DOHH2 (cell line): ENCODE results near the gene HIPK2.

Experiments
- EZH2phosphoT487 ChIP-seq: fragments of 200-600 bp; sonication (generic); IDR thresholded peaks from 2 replicates; pipeline ENCODE4 v1.6.1; 2017; ENCODE audit warnings: borderline replicate concordance, mild to moderate bottlenecking, antibody characterized with exemption, low read length, moderate library complexity, mixed read lengths
- TF ChIP-seq, protein P1 (sequence below): fragments of 200-600 bp; sonication (generic); IDR thresholded peaks from one replicate; pipeline ENCODE4 v1.5.1; 2014; ENCODE audit warnings: antibody characterized with exemption, mild to moderate bottlenecking, low read depth, low read length; ENCODE audit not compliant: poor library complexity, severe bottlenecking

DNA sequence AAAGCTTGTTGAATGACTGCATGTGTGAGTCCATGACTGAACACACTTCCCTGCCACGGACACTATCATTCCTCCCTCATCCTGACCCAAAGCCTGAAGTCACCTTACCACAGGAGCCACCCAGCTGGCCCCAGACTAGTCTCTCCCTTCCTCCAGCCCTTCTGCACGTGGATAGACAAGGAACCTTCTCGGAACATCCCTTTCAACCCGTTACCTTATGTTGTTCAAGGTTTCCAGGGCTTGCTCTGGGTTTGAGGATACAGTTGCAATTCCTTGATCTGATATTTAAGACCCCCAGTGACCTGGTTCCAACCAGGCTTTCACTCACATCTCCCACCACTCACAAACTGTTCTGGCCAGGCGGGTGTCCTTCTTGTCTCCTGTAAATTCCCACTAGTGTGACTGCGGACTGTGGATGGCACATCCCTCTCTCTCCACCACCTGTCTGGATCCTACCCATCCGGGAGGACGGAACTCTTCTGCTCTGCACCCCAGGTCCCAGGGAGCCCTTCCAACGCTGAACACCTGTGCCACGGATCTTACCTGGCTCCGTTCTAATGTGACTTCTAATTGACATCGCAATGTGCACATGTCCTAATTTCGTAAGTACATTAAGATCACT, 62.5 kb downstream of the HIPK2 start:
- TF ChIP-seq, protein P1, sequence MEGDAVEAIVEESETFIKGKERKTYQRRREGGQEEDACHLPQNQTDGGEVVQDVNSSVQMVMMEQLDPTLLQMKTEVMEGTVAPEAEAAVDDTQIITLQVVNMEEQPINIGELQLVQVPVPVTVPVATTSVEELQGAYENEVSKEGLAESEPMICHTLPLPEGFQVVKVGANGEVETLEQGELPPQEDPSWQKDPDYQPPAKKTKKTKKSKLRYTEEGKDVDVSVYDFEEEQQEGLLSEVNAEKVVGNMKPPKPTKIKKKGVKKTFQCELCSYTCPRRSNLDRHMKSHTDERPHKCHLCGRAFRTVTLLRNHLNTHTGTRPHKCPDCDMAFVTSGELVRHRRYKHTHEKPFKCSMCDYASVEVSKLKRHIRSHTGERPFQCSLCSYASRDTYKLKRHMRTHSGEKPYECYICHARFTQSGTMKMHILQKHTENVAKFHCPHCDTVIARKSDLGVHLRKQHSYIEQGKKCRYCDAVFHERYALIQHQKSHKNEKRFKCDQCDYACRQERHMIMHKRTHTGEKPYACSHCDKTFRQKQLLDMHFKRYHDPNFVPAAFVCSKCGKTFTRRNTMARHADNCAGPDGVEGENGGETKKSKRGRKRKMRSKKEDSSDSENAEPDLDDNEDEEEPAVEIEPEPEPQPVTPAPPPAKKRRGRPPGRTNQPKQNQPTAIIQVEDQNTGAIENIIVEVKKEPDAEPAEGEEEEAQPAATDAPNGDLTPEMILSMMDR = no peak
- no peak for TF ChIP-seq EZH2phosphoT487
